GM19328 (cell line): ENCODE data around the gene OR10P1.
"Not testable (repeated sequence)": the region's sequence is repeated elsewhere in the genome, so short reads cannot be mapped to it uniquely, and the experiment has no call there.

ENCODE experiments used
- ATAC-seq: cut with Tn5 transposase; IDR thresholded peaks from one replicate; pipeline ENCODE4 v1.9.1; 2021; ENCODE audit warnings: mild to moderate bottlenecking, moderate library complexity; ENCODE audit not compliant: unreplicated experiment

The OR10P1 gene

GRCh38 chr12:55650620-55651298, 14.1 kb downstream of the OR10P1 start:
- ATAC-seq: not testable (repeated sequence)

- ATAC-seq: no peak
Measured at GRCh38 chr12:55651299-55651683, 14.6 kb downstream of the OR10P1 start.

- ATAC-seq: no peak
Measured at GRCh38 chr12:55652352-55652751, 15.7 kb downstream of the OR10P1 start.

- no peak for ATAC-seq
Measured at GRCh38 chr12:55653031-55653430, 16.3 kb downstream of the OR10P1 start.

GRCh38 chr12:55654511-55655214, 18.0 kb downstream of the OR10P1 start:
- ATAC-seq: no peak

GRCh38 chr12:55657212-55657611, 20.5 kb downstream of the OR10P1 start:
- ATAC-seq: no peak

- ATAC-seq: no peak
Measured at GRCh38 chr12:55658212-55658611, 21.5 kb downstream of the OR10P1 start.

GRCh38 chr12:55658635-55659391, 22.1 kb downstream of the OR10P1 start:
- ATAC-seq: no peak

GRCh38 chr12:55659486-55660385, 23.0 kb downstream of the OR10P1 start:
- no peak for ATAC-seq

- no peak for ATAC-seq
Measured at GRCh38 chr12:55663391-55663790, 26.7 kb downstream of the OR10P1 start.

- ATAC-seq: no peak
Measured at GRCh38 chr12:55664826-55665225, 28.1 kb downstream of the OR10P1 start.

- no peak for ATAC-seq
Measured at GRCh38 chr12:55666508-55666907, 29.8 kb downstream of the OR10P1 start.

GRCh38 chr12:55670276-55670675, 33.6 kb downstream of the OR10P1 start:
- no peak for ATAC-seq

- ATAC-seq: no peak
Measured at GRCh38 chr12:55671746-55672145, 35.1 kb downstream of the OR10P1 start.

- ATAC-seq: peak; percentile 98
Measured at GRCh38 chr12:55673638-55674037, 36.9 kb downstream of the OR10P1 start.

- no peak for ATAC-seq
Measured at GRCh38 chr12:55675666-55676065, 39.0 kb downstream of the OR10P1 start.

- no peak for ATAC-seq
Measured at GRCh38 chr12:55676707-55677106, 40.0 kb downstream of the OR10P1 start.

- no peak for ATAC-seq
Measured at GRCh38 chr12:55679691-55680090, 43.0 kb downstream of the OR10P1 start.

- ATAC-seq: no peak
Measured at GRCh38 chr12:55681142-55682077, 44.7 kb downstream of the OR10P1 start.
